ENCODE data around the gene METTL25B.
A peak's percentile ranks its signal among the peaks of the same experiment; 100 is the strongest.

METTL25B gene

GRCh38 chr1:156767101-156767878, 39.0 kb downstream of the METTL25B start, which contains the start of gene PRCC:
Gene PRCC, plus strand, starts transcription at chr1:156767535. Its CDS starts 237 bp downstream, at chr1:156767772.
- no peak for TF ChIP-seq CTCF (conservative IDR thresholded peaks at IDR 0.05; ENCODE audit: low read depth, low read length)
- peak within 1 kb of the TSS; percentile 78 for H3K4me3 ChIP-seq (ENCODE audit: low read length)
- DNase-seq (ENCODE audit: low read depth) = peak; percentile 100

DNA sequence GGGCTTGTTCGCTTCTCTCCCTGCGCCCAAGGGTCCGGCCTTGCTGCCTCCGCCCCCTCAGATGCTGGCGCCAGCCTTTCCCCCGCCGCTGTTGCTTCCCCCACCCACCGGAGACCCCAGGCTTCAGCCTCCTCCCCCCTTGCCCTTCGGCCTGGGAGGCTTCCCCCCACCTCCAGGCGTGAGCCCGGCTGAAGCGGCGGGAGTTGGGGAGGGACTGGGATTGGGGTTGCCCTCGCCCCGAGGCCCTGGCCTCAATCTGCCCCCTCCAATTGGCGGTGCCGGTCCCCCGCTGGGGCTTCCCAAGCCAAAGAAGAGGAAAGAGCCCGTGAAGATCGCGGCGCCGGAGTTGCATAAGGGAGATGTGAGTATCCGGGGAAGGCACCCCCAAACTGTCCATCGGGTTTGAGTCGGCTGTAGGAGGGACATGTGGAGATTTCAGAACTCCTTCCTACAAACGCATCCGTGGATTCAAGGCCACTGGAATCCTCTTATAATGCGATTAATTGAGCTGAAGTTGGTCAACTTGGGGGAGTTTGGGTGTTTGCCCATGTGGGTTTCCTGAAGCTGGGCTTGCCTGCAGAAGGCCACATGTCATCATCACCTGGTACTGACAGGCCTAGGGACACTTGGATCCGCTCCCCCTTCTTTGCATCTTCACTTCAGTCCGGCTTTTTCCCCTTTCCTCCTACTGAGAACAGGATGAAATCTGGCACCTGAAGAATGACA, 39.8 kb downstream of the METTL25B start:
- peak overlapping the region; percentile 78 for H3K4me3 ChIP-seq (ENCODE audit: low read length)
- TF ChIP-seq CTCF (conservative IDR thresholded peaks at IDR 0.05; ENCODE audit: low read depth, low read length) = no peak
- no peak for DNase-seq (ENCODE audit: low read depth)

GRCh38 chr1:156768610-156769295, 40.5 kb downstream of the METTL25B start:
- no peak for TF ChIP-seq CTCF (conservative IDR thresholded peaks at IDR 0.05; ENCODE audit: low read depth, low read length)
- no peak for DNase-seq (ENCODE audit: low read depth)
- H3K4me3 ChIP-seq (ENCODE audit: low read length) = peak overlapping the region; percentile 78

- H3K4me3 ChIP-seq (ENCODE audit: low read length) = no peak overlapping the region
- no peak for DNase-seq (ENCODE audit: low read depth)
- no peak for TF ChIP-seq CTCF (conservative IDR thresholded peaks at IDR 0.05; ENCODE audit: low read depth, low read length)
Observed at GRCh38 chr1:156772222-156772621, 44.0 kb downstream of the METTL25B start.

DNA sequence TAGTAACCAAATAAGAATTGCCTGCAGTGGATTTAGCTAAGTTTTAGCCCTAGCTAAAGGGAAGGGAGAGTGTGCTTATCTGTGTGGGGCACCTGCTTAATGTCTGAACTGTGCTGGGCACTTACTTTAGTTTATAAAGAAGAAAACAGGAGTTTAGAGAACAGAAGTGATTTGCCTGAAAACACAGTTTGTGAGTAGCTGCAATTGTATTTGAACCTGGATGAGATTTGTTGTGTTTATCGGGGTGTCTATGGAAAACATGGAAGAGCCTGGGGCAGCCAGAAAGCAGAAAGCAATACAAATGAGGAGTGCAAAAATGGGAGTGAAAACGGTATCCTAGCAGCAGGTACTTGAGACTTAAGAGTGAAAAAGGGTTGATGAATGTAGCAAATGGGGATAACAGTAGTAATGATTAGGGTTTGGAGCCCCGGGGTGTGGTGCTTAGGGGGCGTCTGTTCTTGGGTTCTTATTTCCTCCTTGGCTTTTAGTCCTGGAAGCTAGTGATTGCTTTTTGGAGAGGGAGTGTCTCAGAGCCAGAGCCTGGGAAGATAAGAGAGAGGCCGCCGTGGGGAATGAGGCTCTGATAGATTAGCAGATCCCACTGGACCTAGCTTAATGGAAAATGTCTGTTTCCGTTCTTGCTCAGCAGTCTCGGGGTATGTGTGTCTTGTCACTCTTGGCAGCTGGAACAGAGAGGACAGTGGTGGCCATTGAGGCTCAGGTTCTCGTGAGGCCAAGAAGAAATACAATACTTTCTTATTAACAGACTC, 44.6 kb downstream of the METTL25B start:
- TF ChIP-seq CTCF (conservative IDR thresholded peaks at IDR 0.05; ENCODE audit: low read depth, low read length) = no peak
- DNase-seq (ENCODE audit: low read depth) = no peak
- H3K4me3 ChIP-seq (ENCODE audit: low read length) = no peak overlapping the region

- DNase-seq (ENCODE audit: low read depth) = no peak
- no peak overlapping the region for H3K4me3 ChIP-seq (ENCODE audit: low read length)
- TF ChIP-seq CTCF (conservative IDR thresholded peaks at IDR 0.05; ENCODE audit: low read depth, low read length) = no peak
Observed at GRCh38 chr1:156773607-156774006, 45.3 kb downstream of the METTL25B start.
